Endothelial cell of umbilical vein (primary cell): ENCODE measurements around the gene SASH3. TPM values are rescaled to one million over a fixed set of nuclear protein-coding genes. Genes with fewer than 3 reads are reported as not detected.

Source experiments
- BruUV-seq: library from RNA; stranded (reverse); fragments of 400-500 nt; replicated peaks from 2 replicates; lab custom pipeline; 2021; lab: Mats Ljungman, UMichigan
- CTCF ChIA-PET: fragments of 300-600, 350-600 bp; sonication (Branson Sonifier 250); formaldehyde crosslinking; loops from one replicate; lab custom pipeline; 2021; ENCODE audit warnings: antibody characterized with exemption, inconsistent platforms; lab: Charles Lee
- POLR2A ChIA-PET: fragments of 300-600, 350-600 bp; sonication (Branson Sonifier 250); formaldehyde crosslinking; loops from one replicate; lab custom pipeline; 2021; ENCODE audit warnings: antibody characterized with exemption, inconsistent platforms; lab: Charles Lee
- DNase-seq: peaks from one replicate; pipeline ENCODE4 v3.0.0-alpha.2; 2011; ENCODE audit warnings: low read depth, low spot score
- FAIRE-seq: peaks from 2 replicates; lab custom pipeline; 2011; peaks lifted over from hg19 to GRCh38; lab: Jason Lieb, UNC
- H2AFZ ChIP-seq: 2 replicates; pipeline ENCODE4 v1.6.0; 2012; ENCODE audit warnings: low read depth, low read length, control low read depth, inconsistent platforms
- H3K27ac ChIP-seq: 2 replicates; pipeline ENCODE4 v1.5.1; 2011; ENCODE audit warnings: low read depth, mild to moderate bottlenecking, control low read depth, low read length, moderate library complexity; ENCODE audit not compliant: insufficient read depth
- H3K27me3 ChIP-seq, 2 experiments: 2 replicates each; pipeline versions ENCODE4 v1.6.0 to v1.6.1; 2011; ENCODE audit warnings: low read length in 2 of 2, mixed read lengths in 1 of 2; ENCODE audit not compliant: control insufficient read depth in 2 of 2, insufficient read depth in 2 of 2
- H3K36me3 ChIP-seq, 2 experiments: 2 replicates in 1 of 2; 3 replicates in 1 of 2; pipeline ENCODE4 v1.5.1; 2011; ENCODE audit warnings: low read length in 2 of 2, mild to moderate bottlenecking in 1 of 2, moderate library complexity in 1 of 2; ENCODE audit not compliant: control insufficient read depth in 2 of 2, insufficient read depth in 2 of 2; ENCODE audit errors: extremely low read depth in 1 of 2
- H3K4me1 ChIP-seq: 3 replicates; pipeline ENCODE4 v1.5.1; 2011; ENCODE audit warnings: mild to moderate bottlenecking, low read length; ENCODE audit not compliant: control insufficient read depth, insufficient read depth; ENCODE audit errors: extremely low read depth
- H3K4me2 ChIP-seq: 2 replicates; pipeline ENCODE4 v1.6.1; 2011; ENCODE audit warnings: low read length, control low read depth, mixed read lengths; ENCODE audit not compliant: insufficient read depth
- H3K4me3 ChIP-seq, 3 experiments: fragments of 200-600 bp in 1 of 3; sonication (generic), shearing (Covaris generic) in 1 of 3; replicated peaks in 1 of 3; 2 replicates each; pipeline ENCODE4 v1.5.1; 2011 to 2016; ENCODE audit warnings: control low read depth in 3 of 3, low read length in 3 of 3, mild to moderate bottlenecking in 2 of 3, inconsistent platforms in 1 of 3, low read depth in 1 of 3, moderate library complexity in 1 of 3; ENCODE audit not compliant: insufficient read depth in 1 of 3
- H3K79me2 ChIP-seq: 2 replicates; pipeline ENCODE4 v1.6.0; 2012; ENCODE audit warnings: low read length, inconsistent platforms; ENCODE audit not compliant: control insufficient read depth, insufficient read depth
- H3K9ac ChIP-seq: replicated peaks from 2 replicates; pipeline ENCODE3; 2011; ENCODE audit warnings: low read length, control low read depth; ENCODE audit not compliant: insufficient read depth; ENCODE audit errors: extremely low read depth
- H3K9me1 ChIP-seq: replicated peaks from 3 replicates; pipeline ENCODE4 v1.6.0; 2011; ENCODE audit warnings: mild to moderate bottlenecking, low read length; ENCODE audit not compliant: control insufficient read depth, insufficient read depth; ENCODE audit errors: extremely low read depth
- H3K9me3 ChIP-seq: replicated peaks from 2 replicates; pipeline ENCODE4 v1.5.1; 2012; ENCODE audit warnings: low read length, inconsistent platforms; ENCODE audit not compliant: control insufficient read depth, insufficient read depth
- H4K20me1 ChIP-seq: replicated peaks from 2 replicates; pipeline ENCODE3; 2011; ENCODE audit warnings: mild to moderate bottlenecking, low read length; ENCODE audit not compliant: control insufficient read depth, insufficient read depth; ENCODE audit errors: extremely low read depth
- CTCF ChIP-seq, 2 donors: IDR thresholded peaks; 1 replicate in 1 of 2; 2 replicates in 1 of 2; pipeline ENCODE4 v1.5.1; 2011; ENCODE audit warnings: low read length in 2 of 2, mild to moderate bottlenecking in 2 of 2, moderate library complexity in 2 of 2, control low read depth in 1 of 2, inconsistent platforms in 1 of 2, low read depth in 1 of 2; ENCODE audit not compliant: insufficient read depth in 1 of 2; ENCODE audit errors: extremely low read depth in 1 of 2
- EZH2 ChIP-seq: IDR thresholded peaks from 2 replicates; pipeline ENCODE4 v1.6.1; 2012; ENCODE audit warnings: borderline replicate concordance, low read depth, mild to moderate bottlenecking, moderate library complexity, low read length, inconsistent platforms; ENCODE audit not compliant: severe bottlenecking
- FOS ChIP-seq: IDR thresholded peaks from 2 replicates; pipeline ENCODE4 v1.6.1; 2011; ENCODE audit warnings: mild to moderate bottlenecking, low read length, moderate library complexity, borderline replicate concordance; ENCODE audit not compliant: insufficient read depth
- GATA2 ChIP-seq: IDR thresholded peaks from 2 replicates; pipeline ENCODE4 v1.7.0; 2011; ENCODE audit warnings: low read depth, mild to moderate bottlenecking, moderate library complexity, mixed read lengths, low read length; ENCODE audit not compliant: insufficient read length, insufficient read depth
- POLR2A ChIP-seq: IDR thresholded peaks from 2 replicates; pipeline ENCODE4 v1.6.1; 2012; ENCODE audit warnings: low read depth, mild to moderate bottlenecking, control low read depth, low read length
- dilution Hi-C: fragments of 300-500 bp; cut with MboI; formaldehyde crosslinking; loops from one replicate; pipeline ENCODE4 v1.15.0; 2019; ENCODE audit warnings: low sequenced_read_pairs; ENCODE audit not compliant: extremely low pct_ligation_motif_present
- intact Hi-C: fragments of 100-400 bp; cut with micrococcal nuclease; formaldehyde crosslinking; loops from one replicate; pipeline ENCODE4 v1.10.0; 2022
- polyA plus RNA-seq, 4 experiments: library from polyadenylated mRNA; depleted of rRNA in 3 of 4; stranded (reverse) in 3 of 4; unstranded in 1 of 4; fragments of >200 nt; gene quantifications; 2 replicates each; pipeline versions ENCODE4 v1.2.1 to v1.2.3, GENCODE V29; 2011 to 2012; ENCODE audit warnings: missing spikeins in 1 of 4
- total RNA-seq: library from RNA; stranded (reverse); gene quantifications from 2 replicates; pipeline ENCODE4 v1.2.3, GENCODE V29; 2021

SASH3 gene
- total and polyA plus RNA-seq, 2 donors (not counting 3 experiments of a cell fraction or from before 2014, with no cell fraction given) = not detected

GRCh38 chrX:129739578-129739977 is 40.2 kb upstream of the SASH3 start:
- DNase-seq (no peak), FAIRE-seq (no peak)
- H3K9me1 ChIP-seq = no peaks in the 10 kb centered on the region
- POLR2A ChIA-PET = no interaction called here
- no peaks in the 10 kb centered on the region for H3K9me3 ChIP-seq
- dilution Hi-C loops (no loop called here), intact Hi-C loops (no loop called here)
- no peaks in the 10 kb centered on the region for H4K20me1 ChIP-seq
- H3K4me1 ChIP-seq = no peaks in the 10 kb centered on the region
- H3K4me2 ChIP-seq = no peak overlapping the region
- no peak overlapping the region for H3K9ac ChIP-seq
- H3K79me2 ChIP-seq = no peaks in the 10 kb centered on the region
- no TSS peak for BruUV-seq
- H3K4me3 ChIP-seq = no peak overlapping the region
- H3K27me3 ChIP-seq = peaks cover 0 to 4% of the 10 kb centered on the region in 2 experiments
- no peak overlapping the region for H3K27ac ChIP-seq
- no peaks in the 10 kb centered on the region for H3K36me3 ChIP-seq
- TF ChIP-seq CTCF (IDR thresholded peaks at IDR 0.05; ENCODE audit: extremely low read depth in 1 of 2, insufficient read depth in 1 of 2, low read depth in 1 of 2, low read length in 2 of 2) = no peak
- no peak for TF ChIP-seq FOS
- no peak for TF ChIP-seq GATA2
- no peak for TF ChIP-seq EZH2
- no peak for TF ChIP-seq POLR2A
- CTCF ChIA-PET = no interaction called here
- no peak overlapping the region for H2AFZ ChIP-seq
